ENCODE measurements around the gene CTSA. TPM values are rescaled to one million over a fixed set of nuclear protein-coding genes. Genes with fewer than 3 reads are reported as not detected.

Gene CTSA
- total RNA-seq, 4 donors from 2014 or later = 79.1 to 164 (median 109) TPM

GRCh38 chr20:45857882-45858216, 33.3 kb upstream of the CTSA start:
- no peak for TF ChIP-seq CTCF (IDR thresholded peaks at IDR 0.05; ENCODE audit: low read depth)

GRCh38 chr20:45859916-45860315, 31.2 kb upstream of the CTSA start:
- TF ChIP-seq CTCF (IDR thresholded peaks at IDR 0.05; ENCODE audit: low read depth) = no peak

GRCh38 chr20:45860560-45861220, 30.4 kb upstream of the CTSA start:
- TF ChIP-seq CTCF (IDR thresholded peaks at IDR 0.05; ENCODE audit: low read depth) = no peak

- no peak for TF ChIP-seq CTCF (IDR thresholded peaks at IDR 0.05; ENCODE audit: low read depth)
These were observed 29.7 kb upstream of the CTSA start for GRCh38 chr20:45861221-45862075.

GRCh38 chr20:45863543-45864470, 27.3 kb upstream of the CTSA start:
- no peak for TF ChIP-seq CTCF (IDR thresholded peaks at IDR 0.05; ENCODE audit: low read depth)

GRCh38 chr20:45866454-45866853, 24.7 kb upstream of the CTSA start:
- TF ChIP-seq CTCF (IDR thresholded peaks at IDR 0.05; ENCODE audit: low read depth) = no peak
